OCI-LY1 (cell line): ENCODE data around the gene IFNA1.

Experiments
- H2AFZ ChIP-seq: fragments of 200-600 bp; sonication (generic), shearing (Covaris generic); 2 replicates; pipeline ENCODE4 v1.6.0; 2014; ENCODE audit warnings: antibody characterized with exemption, mild to moderate bottlenecking, low read length
- H3F3A ChIP-seq: fragments of 200-600 bp; sonication (generic), shearing (Covaris generic); 2 replicates; pipeline ENCODE4 v1.6.0; 2014; ENCODE audit warnings: mild to moderate bottlenecking, antibody characterized with exemption, low read length, moderate library complexity; ENCODE audit not compliant: insufficient read depth
- H3K27ac ChIP-seq: fragments of 200-600 bp; sonication (generic); 2 replicates; pipeline ENCODE4 v1.5.1; 2014; ENCODE audit warnings: low read length, mixed run types, mild to moderate bottlenecking, low read depth; ENCODE audit not compliant: poor library complexity, severe bottlenecking
- H3K27me3 ChIP-seq: fragments of 200-600 bp; sonication (generic); 2 replicates; pipeline ENCODE4 v1.6.0; 2014; ENCODE audit warnings: antibody characterized with exemption, mild to moderate bottlenecking, low read length, moderate library complexity; ENCODE audit not compliant: insufficient read depth
- H3K36me3 ChIP-seq: fragments of 200-600 bp; sonication (generic); 2 replicates; pipeline ENCODE4 v1.6.1; 2014; ENCODE audit warnings: mild to moderate bottlenecking, antibody characterized with exemption, low read length, moderate library complexity, mixed read lengths; ENCODE audit not compliant: insufficient read depth
- H3K4me1 ChIP-seq: fragments of 200-600 bp; sonication (generic); 2 replicates; pipeline ENCODE4 v1.5.1; 2014; ENCODE audit warnings: mild to moderate bottlenecking, low read length, moderate library complexity; ENCODE audit not compliant: insufficient read depth, severe bottlenecking
- H3K4me2 ChIP-seq: fragments of 200-600 bp; sonication (generic), shearing (Covaris generic); 2 replicates; pipeline ENCODE4 v1.6.1; 2014; ENCODE audit warnings: low read length
- H3K4me3 ChIP-seq: fragments of 200-600 bp; sonication (generic); 2 replicates; pipeline ENCODE4 v1.5.1; 2014; ENCODE audit warnings: low read length, low read depth, mild to moderate bottlenecking, mixed read lengths; ENCODE audit not compliant: poor library complexity, severe bottlenecking
- H3K79me2 ChIP-seq: fragments of 200-600 bp; shearing (Covaris generic); 2 replicates; pipeline ENCODE4 v1.6.1; 2016; ENCODE audit warnings: mixed run types, low read length, mixed read lengths; ENCODE audit not compliant: insufficient read depth
- H3K9ac ChIP-seq: fragments of 200-600 bp; sonication (generic), shearing (Covaris generic); 2 replicates; pipeline ENCODE4 v1.6.1; 2014; ENCODE audit warnings: mild to moderate bottlenecking, low read length, mixed read lengths
- H3K9me2 ChIP-seq: fragments of 200-600 bp; sonication (generic), shearing (Covaris generic); 2 replicates; pipeline ENCODE4 v1.6.1; 2014; ENCODE audit warnings: low read depth, mild to moderate bottlenecking, low read length, mixed read lengths
- H3K9me3 ChIP-seq: fragments of 200-600 bp; shearing (Covaris generic); 2 replicates; pipeline ENCODE4 v1.6.1; 2014; ENCODE audit warnings: low read length, mixed read lengths
- H4K20me1 ChIP-seq: fragments of 200-600 bp; sonication (generic), shearing (Covaris generic); 2 replicates; pipeline ENCODE4 v1.6.0; 2016; ENCODE audit warnings: mild to moderate bottlenecking, low read length; ENCODE audit not compliant: insufficient read depth
- EZH2 ChIP-seq: fragments of 200-600 bp; sonication (generic), shearing (Covaris generic); IDR thresholded peaks from 2 replicates; pipeline ENCODE4 v1.8.0; 2017; ENCODE audit warnings: borderline replicate concordance, mixed run types, mild to moderate bottlenecking, antibody characterized with exemption, low read length, moderate library complexity, mixed read lengths
- TF ChIP-seq, protein P1 (sequence below): fragments of 200-600 bp; sonication (generic), shearing (Covaris generic); IDR thresholded peaks from 2 replicates; pipeline ENCODE4 v1.5.1; 2017; ENCODE audit warnings: mild to moderate bottlenecking, antibody characterized with exemption, low read length, moderate library complexity, mixed read lengths

IFNA1 gene

GRCh38 chr9:21398955-21399489, 41.2 kb upstream of the IFNA1 start:
- Histone ChIP-seq H3K9me2 (no peaks in the 10 kb centered on the region), H3K79me2 (no peaks in the 10 kb centered on the region), H3K27ac (no peak overlapping the region), H3K27me3 (no peaks in the 10 kb centered on the region), H3F3A (no peaks in the 10 kb centered on the region), H2AFZ (no peak overlapping the region), H3K4me2 (no peak overlapping the region), H3K9me3 (no peaks in the 10 kb centered on the region), H3K9ac (no peak overlapping the region), H3K36me3 (no peaks in the 10 kb centered on the region), H4K20me1 (no peaks in the 10 kb centered on the region), H3K4me1 (no peaks in the 10 kb centered on the region), H3K4me3 (no peak overlapping the region)
- TF ChIP-seq EZH2: no peak
- TF ChIP-seq, protein P1, sequence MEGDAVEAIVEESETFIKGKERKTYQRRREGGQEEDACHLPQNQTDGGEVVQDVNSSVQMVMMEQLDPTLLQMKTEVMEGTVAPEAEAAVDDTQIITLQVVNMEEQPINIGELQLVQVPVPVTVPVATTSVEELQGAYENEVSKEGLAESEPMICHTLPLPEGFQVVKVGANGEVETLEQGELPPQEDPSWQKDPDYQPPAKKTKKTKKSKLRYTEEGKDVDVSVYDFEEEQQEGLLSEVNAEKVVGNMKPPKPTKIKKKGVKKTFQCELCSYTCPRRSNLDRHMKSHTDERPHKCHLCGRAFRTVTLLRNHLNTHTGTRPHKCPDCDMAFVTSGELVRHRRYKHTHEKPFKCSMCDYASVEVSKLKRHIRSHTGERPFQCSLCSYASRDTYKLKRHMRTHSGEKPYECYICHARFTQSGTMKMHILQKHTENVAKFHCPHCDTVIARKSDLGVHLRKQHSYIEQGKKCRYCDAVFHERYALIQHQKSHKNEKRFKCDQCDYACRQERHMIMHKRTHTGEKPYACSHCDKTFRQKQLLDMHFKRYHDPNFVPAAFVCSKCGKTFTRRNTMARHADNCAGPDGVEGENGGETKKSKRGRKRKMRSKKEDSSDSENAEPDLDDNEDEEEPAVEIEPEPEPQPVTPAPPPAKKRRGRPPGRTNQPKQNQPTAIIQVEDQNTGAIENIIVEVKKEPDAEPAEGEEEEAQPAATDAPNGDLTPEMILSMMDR: no peak

DNA sequence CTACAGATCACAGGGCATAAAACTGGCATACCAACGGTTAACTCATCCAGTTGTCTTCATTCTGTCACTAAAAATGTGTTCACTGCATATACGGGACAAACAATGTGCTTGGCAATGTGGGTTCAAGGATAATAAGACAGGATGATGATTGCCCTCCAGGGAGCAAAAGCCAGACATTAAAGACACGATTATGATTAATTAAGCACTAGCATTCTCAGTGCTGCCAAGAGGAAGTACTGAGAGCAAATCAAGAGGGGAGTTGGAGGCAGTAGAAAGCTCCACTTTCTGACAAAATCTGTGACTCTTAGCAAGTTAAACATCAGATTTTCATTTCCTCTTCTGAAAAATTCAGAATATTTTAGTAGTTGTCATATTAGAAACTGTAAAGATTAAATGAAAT, 40.3 kb upstream of the IFNA1 start:
- H4K20me1 ChIP-seq: no peaks in the 10 kb centered on the region
- no peaks in the 10 kb centered on the region for H3K36me3 ChIP-seq
- TF ChIP-seq EZH2: no peak
- TF ChIP-seq, protein P1: no peak
- H3K27me3 ChIP-seq: no peaks in the 10 kb centered on the region
- no peaks in the 10 kb centered on the region for H3K4me1 ChIP-seq
- H3K27ac ChIP-seq: no peak overlapping the region
- H3K4me2 ChIP-seq: no peak overlapping the region
- no peaks in the 10 kb centered on the region for H3K9me3 ChIP-seq
- H3F3A ChIP-seq: no peaks in the 10 kb centered on the region
- H3K9ac ChIP-seq: no peak overlapping the region
- H3K4me3 ChIP-seq: no peak overlapping the region
- H2AFZ ChIP-seq: no peak overlapping the region
- no peaks in the 10 kb centered on the region for H3K9me2 ChIP-seq
- H3K79me2 ChIP-seq: no peaks in the 10 kb centered on the region

GRCh38 chr9:21402386-21403251, 37.6 kb upstream of the IFNA1 start:
- Histone ChIP-seq H3K9me2 (no peaks in the 10 kb centered on the region), H3K4me2 (no peak overlapping the region), H3K27me3 (no peaks in the 10 kb centered on the region), H3F3A (no peaks in the 10 kb centered on the region), H3K4me1 (no peaks in the 10 kb centered on the region), H3K4me3 (no peak overlapping the region), H3K9me3 (no peaks in the 10 kb centered on the region), H4K20me1 (no peaks in the 10 kb centered on the region), H2AFZ (no peak overlapping the region), H3K79me2 (no peaks in the 10 kb centered on the region), H3K9ac (no peak overlapping the region), H3K36me3 (no peaks in the 10 kb centered on the region), H3K27ac (no peak overlapping the region)
- TF ChIP-seq EZH2: no peak
- TF ChIP-seq, protein P1: no peak
